ENCODE results near the gene KLF16. TPM values are rescaled to one million over a fixed set of nuclear protein-coding genes. Genes with fewer than 3 reads are reported as not detected.

The KLF16 gene
- total and polyA plus RNA-seq, 9 of the 15 experiments (the other 6 are each of a cell fraction or from before 2014, with no cell fraction given), result 0.04 to 60.4 (median 6.8) TPM

DNA sequence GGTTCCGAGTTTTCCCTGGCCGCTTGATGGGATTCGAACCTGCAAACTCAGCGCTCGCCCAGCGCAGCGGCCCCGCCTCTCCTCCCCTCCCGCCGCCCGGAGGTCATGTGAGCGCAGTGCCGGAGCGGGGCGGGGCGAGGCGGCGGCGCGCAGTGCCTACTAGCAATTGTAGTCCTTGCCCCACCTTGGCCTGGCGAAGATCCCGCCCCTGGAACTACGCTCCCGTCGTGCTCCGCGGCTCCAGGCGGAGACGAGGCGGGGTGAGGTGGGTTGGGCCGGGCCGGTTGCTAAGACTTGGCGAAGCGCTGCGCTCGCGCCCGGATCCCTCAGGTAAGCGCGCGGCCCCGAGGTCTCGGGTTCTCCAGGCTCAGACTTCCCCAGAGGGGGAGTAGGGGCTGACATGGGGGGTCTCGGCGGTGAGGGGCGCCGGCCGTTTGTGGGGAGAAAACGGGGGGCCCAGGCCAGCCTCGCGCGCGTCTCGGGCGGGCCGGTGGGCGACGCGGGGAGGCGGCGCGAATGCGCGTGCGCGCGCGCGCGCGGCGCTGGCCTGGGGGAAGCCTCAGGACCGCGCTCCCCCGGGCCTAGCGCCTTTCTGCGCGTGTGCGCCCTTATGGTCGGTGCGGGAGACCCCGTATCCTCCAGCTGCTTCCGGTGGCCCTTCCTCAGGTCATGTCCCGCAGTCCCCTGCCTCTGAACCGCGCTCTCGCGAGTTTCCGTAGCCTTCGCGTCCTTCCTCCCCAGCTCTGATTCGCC is 41.9 kb upstream of the KLF16 start, which contains the start of the genes ADAT3 and SCAMP4 (continued):
- no peak for TF ChIP-seq CREB3 (tag; conservative IDR thresholded peaks at IDR 0.05; ENCODE audit: low read depth)
- no peak for TF ChIP-seq U2AF1 (optimal IDR thresholded peaks at IDR 0.05; ENCODE audit: low read depth, low read length)
- TF ChIP-seq ZBTB2 (IDR thresholded peaks at IDR 0.05), result no peak; the same call in 1 of the 2 replicates
- no peak for TF ChIP-seq RREB1 (CRISPR knock-in tag; IDR thresholded peaks at IDR 0.05)
- TF ChIP-seq ZC3H4 (CRISPR knock-in tag; IDR thresholded peaks at IDR 0.05; ENCODE audit: borderline replicate concordance), result no peak
- no peak for TF ChIP-seq CREBBP (IDR thresholded peaks at IDR 0.05; ENCODE audit: low read depth, low read length)
- TF ChIP-seq KLF13 (tag; IDR thresholded peaks at IDR 0.05; ENCODE audit: borderline replicate concordance, low read depth), result peak; percentile 87
- TF ChIP-seq, protein P1, sequence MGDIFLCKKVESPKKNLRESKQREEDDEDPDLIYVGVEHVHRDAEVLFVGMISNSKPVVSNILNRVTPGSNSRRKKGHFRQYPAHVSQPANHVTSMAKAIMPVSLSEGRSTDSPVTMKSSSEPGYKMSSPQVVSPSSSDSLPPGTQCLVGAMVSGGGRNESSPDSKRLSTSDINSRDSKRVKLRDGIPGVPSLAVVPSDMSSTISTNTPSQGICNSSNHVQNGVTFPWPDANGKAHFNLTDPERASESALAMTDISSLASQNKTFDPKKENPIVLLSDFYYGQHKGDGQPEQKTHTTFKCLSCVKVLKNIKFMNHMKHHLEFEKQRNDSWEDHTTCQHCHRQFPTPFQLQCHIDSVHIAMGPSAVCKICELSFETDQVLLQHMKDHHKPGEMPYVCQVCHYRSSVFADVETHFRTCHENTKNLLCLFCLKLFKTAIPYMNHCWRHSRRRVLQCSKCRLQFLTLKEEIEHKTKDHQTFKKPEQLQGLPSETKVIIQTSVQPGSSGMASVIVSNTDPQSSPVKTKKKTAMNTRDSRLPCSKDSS (IDR thresholded peaks at IDR 0.05; ENCODE audit: low read depth, partially characterized antibody), result no peak
- TF ChIP-seq ZNF140 (CRISPR knock-in tag; IDR thresholded peaks at IDR 0.05), result no peak
- TF ChIP-seq, protein P2, sequence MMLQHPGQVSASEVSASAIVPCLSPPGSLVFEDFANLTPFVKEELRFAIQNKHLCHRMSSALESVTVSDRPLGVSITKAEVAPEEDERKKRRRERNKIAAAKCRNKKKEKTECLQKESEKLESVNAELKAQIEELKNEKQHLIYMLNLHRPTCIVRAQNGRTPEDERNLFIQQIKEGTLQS (IDR thresholded peaks at IDR 0.05), result no peak
- TF ChIP-seq, protein P2 (CRISPR knock-in tag; conservative IDR thresholded peaks at IDR 0.05), result no peak
- TF ChIP-seq ZNF239 (CRISPR knock-in tag; IDR thresholded peaks at IDR 0.05), result no peak
- 0 out of 2 replicates have a peak, but pooled peaks have one; percentile 20 for TF ChIP-seq SREBF1 (IDR thresholded peaks at IDR 0.05; ENCODE audit: borderline replicate concordance, low read depth, low read length)
- TF ChIP-seq TAL1 (IDR thresholded peaks at IDR 0.05), result no peak
- TF ChIP-seq HSF4 (CRISPR knock-in tag; IDR thresholded peaks at IDR 0.05; ENCODE audit: borderline replicate concordance), result no peak
- no peak for TF ChIP-seq CGGBP1 (CRISPR knock-in tag; IDR thresholded peaks at IDR 0.05)
